Aorta (tissue), 5 donors: ENCODE data around the gene NIT2. TPM values are rescaled to one million over a fixed set of nuclear protein-coding genes. Genes with fewer than 3 reads are reported as not detected.
"Not testable (repeated sequence)": the region's sequence is repeated elsewhere in the genome, so short reads cannot be mapped to it uniquely, and the experiment has no call there.

Source experiments
- ATAC-seq: fragments of 200-7000 bp; cut with Tn5 transposase; one replicate; pipeline ENCODE4 v1.9.1; 2022; ENCODE audit warnings: moderate library complexity; ENCODE audit not compliant: low FRiP score
- DNase-seq, 2 donors: peaks; one replicate each; pipeline ENCODE4 v3.0.0-alpha.2; 2020
- H3K27ac ChIP-seq, 2 donors: one replicate each; pipeline ENCODE4 v1.5.1; 2013; ENCODE audit warnings: low read length in 2 of 2, mild to moderate bottlenecking in 2 of 2, moderate library complexity in 2 of 2, control low read depth in 1 of 2, inconsistent platforms in 1 of 2, low read depth in 1 of 2
- H3K27me3 ChIP-seq, 2 donors: one replicate each; pipeline ENCODE4 v1.6.1; 2013; ENCODE audit warnings: control low read depth in 1 of 2, low read length in 1 of 2, mild to moderate bottlenecking in 1 of 2, moderate library complexity in 1 of 2; ENCODE audit not compliant: insufficient read depth in 2 of 2, control insufficient read depth in 1 of 2
- H3K36me3 ChIP-seq, 2 donors: one replicate each; pipeline ENCODE4 v1.6.1; 2013; ENCODE audit warnings: control low read depth in 1 of 2, low read length in 1 of 2, mild to moderate bottlenecking in 1 of 2; ENCODE audit not compliant: insufficient read depth in 2 of 2, control insufficient read depth in 1 of 2
- H3K4me1 ChIP-seq, 2 donors: one replicate each; pipeline ENCODE4 v1.6.1; 2013; ENCODE audit warnings: low read length in 2 of 2, control low read depth in 1 of 2, mild to moderate bottlenecking in 1 of 2, moderate library complexity in 1 of 2; ENCODE audit not compliant: insufficient read depth in 2 of 2, control insufficient read depth in 1 of 2
- H3K4me3 ChIP-seq, 2 donors: one replicate each; pipeline ENCODE4 v1.5.1; 2013; ENCODE audit warnings: low read length in 2 of 2, control low read depth in 1 of 2, mild to moderate bottlenecking in 1 of 2
- H3K9me3 ChIP-seq: one replicate; pipeline ENCODE4 v1.6.1; 2013; ENCODE audit warnings: mild to moderate bottlenecking, low read length; ENCODE audit not compliant: control insufficient read depth
- WGBS, 2 donors: extraction: QIAGEN DNeasy Blood & Tissue Kit; methylation state at CpG; one replicate each; pipeline ENCODE4 v1.1.7; 2013; 5-methylcytosine and 5-hydroxymethylcytosine counted together
- intact Hi-C, 2 donors: fragments of 100-400 bp; cut with DNase I; formaldehyde crosslinking; loops; one replicate each; pipeline versions ENCODE4 v1.14.2 to v1.15.0; 2022
- polyA plus RNA-seq, 2 donors: library from polyadenylated mRNA; stranded (reverse); fragments of 200-250 nt; gene quantifications; one replicate each; pipeline ENCODE4 v1.2.3, GENCODE V29; 2013
- total RNA-seq, 2 donors: library from RNA; stranded (reverse); fragmentation: NEBNext Ultra II Directional; extraction: Animal tissue kit (Norgen Biotek cat#: 25700); gene quantifications; one replicate each; pipeline ENCODE4 v1.2.1, GENCODE V29; 2021
- donor health status: healthy with polysubstance abuse.
- donor health status: Bipolar disorder and iron deficiency.
- donor health status: DM: no; HTN: no; CAD: no.
- donor health status: DM: no; HTN: no; CAD: no.
- donor health status: DM: yes; HTN: yes; CAD: no.

Gene NIT2
- total and polyA plus RNA-seq, 4 donors: 13.3 to 58.7 (median 33.9) TPM

GRCh38 chr3:100331660-100332059 is 2.9 kb upstream of the NIT2 start:
- WGBS, 2 donors: 91% methylated on average over 4 of the region's 4 CpGs
- H3K27ac ChIP-seq: no peak overlapping the region
- no peaks in the 10 kb centered on the region for H3K27me3 ChIP-seq
- no peak overlapping the region for H3K4me3 ChIP-seq
- intact Hi-C loops: loop anchor here in 1 of 2 donors (10.0 kb wide), 1 partner anchor 73 kb away; the partner anchor contains the start of genes LNP1 and TOMM70
- no peaks in the 10 kb centered on the region for H3K36me3 ChIP-seq
- no peaks in the 10 kb centered on the region for H3K4me1 ChIP-seq
- DNase-seq: no peak
- no peak for ATAC-seq
- no peaks in the 10 kb centered on the region for H3K9me3 ChIP-seq

- intact Hi-C loops: loop anchor here in 1 of 2 donors (10.0 kb wide), 1 partner anchor 72 kb away; the partner anchor contains the start of genes LNP1 and TOMM70
- H3K4me1 ChIP-seq: no peaks in the 10 kb centered on the region
- DNase-seq: no peak
- H3K27ac ChIP-seq: no peak overlapping the region
- H3K9me3 ChIP-seq: no peaks in the 10 kb centered on the region
- no peaks in the 10 kb centered on the region for H3K27me3 ChIP-seq
- no peak overlapping the region for H3K4me3 ChIP-seq
- no peak for ATAC-seq
- H3K36me3 ChIP-seq: no peaks in the 10 kb centered on the region
Measured at GRCh38 chr3:100333051-100333450, 1.5 kb upstream of the NIT2 start.

- ATAC-seq (peak; percentile 6), DNase-seq (no peak)
- Histone ChIP-seq H3K4me3 (peak overlapping the region; percentile 61 to 79), H3K27ac (peak overlapping the region in 1 of 2 donors; percentile 77), H3K36me3 (no peaks in the 10 kb centered on the region), H3K9me3 (no peaks in the 10 kb centered on the region), H3K4me1 (no peaks in the 10 kb centered on the region), H3K27me3 (no peaks in the 10 kb centered on the region)
- 39 to 42% methylated on average over 14 of the region's 14 CpGs for WGBS, 2 donors
- intact Hi-C loops: loop anchor here in 1 of 2 donors (10.0 kb wide), 1 partner anchor 71 kb away; the partner anchor contains the start of genes LNP1 and TOMM70
Measured at GRCh38 chr3:100333970-100334487, 528 bp upstream of the NIT2 start.

- Histone ChIP-seq H3K27me3 (no peaks in the 10 kb centered on the region), H3K4me1 (no peaks in the 10 kb centered on the region), H3K4me3 (peak overlapping the region in 1 of 2 donors; percentile 61), H3K9me3 (no peaks in the 10 kb centered on the region), H3K27ac (peak overlapping the region in 1 of 2 donors; percentile 14), H3K36me3 (no peaks in the 10 kb centered on the region)
- DNase-seq (peak in 1 of 2 donors; percentile 60), ATAC-seq (no peak)
- WGBS, 2 donors: 78 to 80% methylated on average over 14 of the region's 14 CpGs
- intact Hi-C loops: loop anchor here in 1 of 2 donors (10.0 kb wide), 1 partner anchor 69 kb away; the partner anchor contains the start of genes LNP1 and TOMM70
Measured at GRCh38 chr3:100335434-100335833, 877 bp downstream of the NIT2 start.

- not testable (repeated sequence) for ATAC-seq
- 93 to 94% methylated on average over 9 to 10 of the region's 10 CpGs for WGBS, 2 donors
- intact Hi-C loops: loop anchor here in 1 of 2 donors (10.0 kb wide), 1 partner anchor 69 kb away; the partner anchor contains the start of genes LNP1 and TOMM70
Measured at GRCh38 chr3:100336229-100336628, 1.7 kb downstream of the NIT2 start.

GRCh38 chr3:100338911-100339310 is 4.4 kb downstream of the NIT2 start:
- 93 to 94% methylated on average over 10 of the region's 10 CpGs for WGBS, 2 donors
- Histone ChIP-seq H3K4me3 (no peak overlapping the region), H3K36me3 (no peaks in the 10 kb centered on the region), H3K27me3 (no peaks in the 10 kb centered on the region), H3K27ac (no peak overlapping the region), H3K4me1 (no peaks in the 10 kb centered on the region), H3K9me3 (no peaks in the 10 kb centered on the region)
- intact Hi-C loops: loop anchor here in 1 of 2 donors (10.0 kb wide), 1 partner anchor 66 kb away; the partner anchor contains the start of genes LNP1 and TOMM70
- ATAC-seq (no peak), DNase-seq (no peak)

More at GRCh38 chr3:100336229-100336628, 1.7 kb downstream of the NIT2 start:
- not testable (repeated sequence) for H3K4me3 ChIP-seq, H3K9me3 ChIP-seq, DNase-seq, H3K4me1 ChIP-seq, H3K27me3 ChIP-seq, H3K36me3 ChIP-seq, H3K27ac ChIP-seq

- Histone ChIP-seq H3K4me3 (no peak overlapping the region), H3K27me3 (no peaks in the 10 kb centered on the region), H3K4me1 (no peaks in the 10 kb centered on the region), H3K27ac (no peak overlapping the region), H3K36me3 (peaks cover 0 to 2% of the 10 kb centered on the region in 2 donors), H3K9me3 (no peaks in the 10 kb centered on the region)
- ATAC-seq (no peak), DNase-seq (no peak)
- 92% methylated on average over 5 of the region's 5 CpGs for WGBS, 2 donors
- intact Hi-C loops: loop anchor here in 1 of 2 donors (10.0 kb wide), 1 partner anchor 65 kb away; the partner anchor contains the start of genes LNP1 and TOMM70
Measured at GRCh38 chr3:100339786-100340185, 5.2 kb downstream of the NIT2 start.

- no peak for ATAC-seq
- Histone ChIP-seq H3K27ac (no peak overlapping the region), H3K36me3 (peaks cover 0 to 2% of the 10 kb centered on the region in 2 donors), H3K9me3 (no peaks in the 10 kb centered on the region), H3K4me1 (no peaks in the 10 kb centered on the region), H3K4me3 (no peak overlapping the region), H3K27me3 (no peaks in the 10 kb centered on the region)
- 97 to 100% methylated on average over 1 of the region's 1 CpG for WGBS, 2 donors
- DNase-seq: no peak
- intact Hi-C loops: no loop called here
Measured at GRCh38 chr3:100340527-100340926, 6.0 kb downstream of the NIT2 start.

GRCh38 chr3:100348727-100349126 is 14.2 kb downstream of the NIT2 start:
- intact Hi-C loops: no loop called here
- Histone ChIP-seq H3K9me3 (peaks cover 1% of the 10 kb centered on the region), H3K4me3 (no peak overlapping the region), H3K27ac (no peak overlapping the region), H3K4me1 (no peaks in the 10 kb centered on the region), H3K36me3 (peaks cover 11 to 12% of the 10 kb centered on the region in 2 donors), H3K27me3 (no peaks in the 10 kb centered on the region)
- WGBS, 2 donors: 88 to 93% methylated on average over 5 of the region's 5 CpGs
- ATAC-seq (no peak), DNase-seq (no peak)
